HepG2 (cell line): ENCODE measurements around the gene TMEM145. TPM values are rescaled to one million over a fixed set of nuclear protein-coding genes. Genes with fewer than 3 reads are reported as not detected.

Experiments
- ARID5B ChIP-seq: IDR thresholded peaks from 2 replicates; pipeline ENCODE4 v1.4.0; 2020; ENCODE audit warnings: mild to moderate bottlenecking, missing genetic modification reagents
- FOXM1 ChIP-seq: sonication (generic); formaldehyde crosslinking; IDR thresholded peaks from 2 replicates; pipeline ENCODE4 v1.5.0; 2020; ENCODE audit warnings: missing genetic modification reagents
- GABPA ChIP-seq, 2 experiments: IDR thresholded peaks; 2 replicates each; pipeline ENCODE4 v1.6.1; 2011 to 2016; ENCODE audit warnings: low read depth in 2 of 2, low read length in 1 of 2, missing biosample characterization in 1 of 2, missing genetic modification characterization in 1 of 2
- HOXD1 ChIP-seq: sonication (generic); formaldehyde crosslinking; IDR thresholded peaks from 2 replicates; pipeline ENCODE4 v1.5.0; 2020; ENCODE audit warnings: missing genetic modification reagents
- KDM4B ChIP-seq: sonication (generic); formaldehyde crosslinking; IDR thresholded peaks from 2 replicates; pipeline ENCODE4 v1.4.0; 2020; ENCODE audit warnings: missing genetic modification reagents
- KLF9 ChIP-seq: IDR thresholded peaks from 2 replicates; pipeline ENCODE4 v1.6.1; 2016; ENCODE audit warnings: low read depth
- PHB2 ChIP-seq: fragments of 450-650 bp; IDR thresholded peaks from 2 replicates; pipeline ENCODE4 v1.6.1; 2018; ENCODE audit not compliant: partially characterized antibody
- REXO4 ChIP-seq: sonication (generic); formaldehyde crosslinking; IDR thresholded peaks from 2 replicates; pipeline ENCODE4 v1.8.0; 2022; ENCODE audit warnings: missing genetic modification reagents, mild to moderate bottlenecking, borderline replicate concordance
- SNAPC2 ChIP-seq: sonication (generic); formaldehyde crosslinking; IDR thresholded peaks from 2 replicates; pipeline ENCODE4 v1.8.1; 2022; ENCODE audit warnings: mild to moderate bottlenecking, missing genetic modification reagents
- SOX13 ChIP-seq, 3 experiments: fragments of 450-650 bp in 1 of 3; sonication (generic) in 1 of 3; formaldehyde crosslinking in 1 of 3; IDR thresholded peaks in 2 of 3; conservative IDR thresholded peaks in 1 of 3; 2 replicates each; pipeline versions ENCODE4 v1.5.0 to v1.6.1; 2016 to 2020; ENCODE audit warnings: antibody characterized with exemption in 1 of 3, mild to moderate bottlenecking in 1 of 3, missing compliant biosample characterization in 1 of 3, missing genetic modification reagents in 1 of 3, moderate library complexity in 1 of 3
- YY1 ChIP-seq: IDR thresholded peaks from 2 replicates; pipeline ENCODE4 v1.6.1; 2011; ENCODE audit warnings: low read length, low read depth, moderate library complexity, mild to moderate bottlenecking; ENCODE audit not compliant: insufficient read depth, insufficient replicate concordance
- ZNF547 ChIP-seq: sonication (generic); formaldehyde crosslinking; IDR thresholded peaks from 2 replicates; pipeline ENCODE4 v1.5.1; 2020; ENCODE audit warnings: mild to moderate bottlenecking, missing genetic modification reagents
- ZNF552 ChIP-seq: sonication (generic); formaldehyde crosslinking; IDR thresholded peaks from 2 replicates; pipeline ENCODE4 v1.9.0; 2022; ENCODE audit warnings: missing genetic modification reagents, mild to moderate bottlenecking, borderline replicate concordance
- ZSCAN29 ChIP-seq: sonication (generic); formaldehyde crosslinking; conservative IDR thresholded peaks from 2 replicates; pipeline ENCODE4 v1.4.0; 2020; ENCODE audit warnings: mild to moderate bottlenecking, missing genetic modification reagents
- polyA plus RNA-seq, 8 experiments: library from polyadenylated mRNA; depleted of rRNA in 3 of 8; stranded (reverse) in 7 of 8; unstranded in 1 of 8; fragments of >200 nt; fragmentation: Illumina TruSeq in 4 of 8; extraction: Trizol in 4 of 8; gene quantifications; 2 replicates each; pipeline versions ENCODE4 v1.2.1 to v1.2.3, GENCODE V29; 2011 to 2016; ENCODE audit warnings: low read depth in 4 of 8, missing spikeins in 1 of 8, mixed read lengths in 1 of 8; ENCODE audit not compliant: insufficient read depth in 1 of 8
- total RNA-seq, 5 experiments: library from RNA; depleted of rRNA; stranded (reverse); fragments of >200 nt; fragmentation: Illumina TruSeq; extraction: Trizol; gene quantifications; 2 replicates each; pipeline ENCODE4 v1.2.3, GENCODE V29; 2016; ENCODE audit warnings: low read depth in 1 of 5
- TF ChIP-seq, protein P1 (sequence below): IDR thresholded peaks from 2 replicates; pipeline ENCODE4 v1.6.1; 2016; ENCODE audit warnings: low read depth, control low read depth
- TF ChIP-seq, protein P2 (sequence below): sonication (generic); formaldehyde crosslinking; IDR thresholded peaks from 2 replicates; pipeline ENCODE4 v1.4.0; 2020; ENCODE audit warnings: missing genetic modification reagents, borderline replicate concordance
- TF ChIP-seq, protein P3 (sequence below): sonication (generic); formaldehyde crosslinking; IDR thresholded peaks from 2 replicates; pipeline ENCODE4 v1.4.0; 2020; ENCODE audit warnings: mild to moderate bottlenecking, missing genetic modification reagents

TMEM145 gene
- total and polyA plus RNA-seq, 2 of the 13 experiments (the other 11 are each of a cell fraction or from before 2014, with no cell fraction given), result 0.07 to 5.1 TPM

DNA sequence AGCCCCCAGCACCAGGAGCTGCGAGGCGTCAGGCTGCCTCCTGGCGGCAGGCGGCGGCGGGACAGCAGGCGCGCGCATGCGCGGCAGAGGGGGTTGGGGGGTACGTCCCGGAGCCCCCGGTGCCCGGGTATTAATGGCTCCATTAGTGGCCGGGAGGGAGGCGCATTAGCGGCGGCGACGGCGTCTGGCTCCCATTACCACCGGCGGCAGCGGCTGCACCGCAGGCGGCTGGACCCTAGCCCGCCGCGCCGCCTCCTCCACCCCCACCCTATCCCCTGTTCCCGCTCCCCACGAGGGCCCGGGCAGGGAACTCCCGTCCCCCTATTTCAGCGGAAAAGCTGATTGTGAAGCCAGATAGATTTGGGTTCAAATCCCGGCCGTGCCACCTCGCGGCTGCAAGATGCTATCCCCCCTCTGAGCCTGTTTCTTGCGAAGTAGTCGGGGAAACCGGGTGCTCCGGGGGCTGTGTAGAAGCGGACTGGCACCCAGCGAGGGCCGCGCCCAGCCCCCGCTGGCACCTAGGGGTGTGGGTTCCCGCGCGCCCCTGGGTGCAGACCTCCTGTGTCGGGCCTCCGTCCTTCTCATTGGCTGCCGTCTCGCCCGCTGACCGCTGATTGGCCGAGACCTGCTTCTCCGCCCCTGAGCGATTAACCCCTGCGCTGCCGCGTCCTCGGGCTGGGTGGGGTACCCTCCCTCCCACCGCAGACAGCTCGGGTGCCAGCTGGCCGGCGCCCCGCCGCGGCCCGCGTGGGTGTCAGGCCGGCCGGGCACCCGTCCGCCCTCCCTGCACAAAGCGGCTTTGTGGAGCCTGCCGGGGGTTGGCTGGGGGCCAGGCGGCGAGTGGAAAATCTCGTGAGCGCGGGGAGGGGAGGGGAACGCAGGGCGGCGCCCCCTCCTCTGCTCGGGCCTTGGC lies 33.0 kb upstream of the TMEM145 start (continued):
- TF ChIP-seq ARID5B (no peak), KLF9 (CRISPR knock-in tag) (no peak), YY1 (peak; percentile 40), HOXD1 (CRISPR knock-in tag) (0 out of 2 replicates have a peak, but pooled peaks have one; percentile 22), GABPA (IDR thresholded peaks at IDR 0.05; ENCODE audit: low read depth, low read length) (no peak), GABPA (CRISPR knock-in tag; IDR thresholded peaks at IDR 0.05; ENCODE audit: low read depth) (no peak), KDM4B (no peak), ZSCAN29 (CRISPR knock-in tag) (no peak), REXO4 (CRISPR knock-in tag) (no peak), FOXM1 (CRISPR knock-in tag) (no peak), ZNF547 (no peak; the same call in 1 of the 2 replicates), ZNF552 (CRISPR knock-in tag) (peak; percentile 10; the same call in 1 of the 2 replicates), PHB2 (no peak), SNAPC2 (CRISPR knock-in tag) (no peak), SOX13 (IDR thresholded peaks at IDR 0.05) (no peak), SOX13 (CRISPR knock-in tag; conservative IDR thresholded peaks at IDR 0.05 in 1 of 2, IDR thresholded peaks at IDR 0.05 in 1 of 2) (peak in 1 of 2 experiments; percentile 32; a peak in 2 of 4 replicates)
- TF ChIP-seq, protein P1, sequence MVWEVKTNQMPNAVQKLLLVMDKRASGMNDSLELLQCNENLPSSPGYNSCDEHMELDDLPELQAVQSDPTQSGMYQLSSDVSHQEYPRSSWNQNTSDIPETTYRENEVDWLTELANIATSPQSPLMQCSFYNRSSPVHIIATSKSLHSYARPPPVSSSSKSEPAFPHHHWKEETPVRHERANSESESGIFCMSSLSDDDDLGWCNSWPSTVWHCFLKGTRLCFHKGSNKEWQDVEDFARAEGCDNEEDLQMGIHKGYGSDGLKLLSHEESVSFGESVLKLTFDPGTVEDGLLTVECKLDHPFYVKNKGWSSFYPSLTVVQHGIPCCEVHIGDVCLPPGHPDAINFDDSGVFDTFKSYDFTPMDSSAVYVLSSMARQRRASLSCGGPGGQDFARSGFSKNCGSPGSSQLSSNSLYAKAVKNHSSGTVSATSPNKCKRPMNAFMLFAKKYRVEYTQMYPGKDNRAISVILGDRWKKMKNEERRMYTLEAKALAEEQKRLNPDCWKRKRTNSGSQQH, result 0 out of 2 replicates have a peak, but pooled peaks have one; percentile 35
- TF ChIP-seq, protein P2, sequence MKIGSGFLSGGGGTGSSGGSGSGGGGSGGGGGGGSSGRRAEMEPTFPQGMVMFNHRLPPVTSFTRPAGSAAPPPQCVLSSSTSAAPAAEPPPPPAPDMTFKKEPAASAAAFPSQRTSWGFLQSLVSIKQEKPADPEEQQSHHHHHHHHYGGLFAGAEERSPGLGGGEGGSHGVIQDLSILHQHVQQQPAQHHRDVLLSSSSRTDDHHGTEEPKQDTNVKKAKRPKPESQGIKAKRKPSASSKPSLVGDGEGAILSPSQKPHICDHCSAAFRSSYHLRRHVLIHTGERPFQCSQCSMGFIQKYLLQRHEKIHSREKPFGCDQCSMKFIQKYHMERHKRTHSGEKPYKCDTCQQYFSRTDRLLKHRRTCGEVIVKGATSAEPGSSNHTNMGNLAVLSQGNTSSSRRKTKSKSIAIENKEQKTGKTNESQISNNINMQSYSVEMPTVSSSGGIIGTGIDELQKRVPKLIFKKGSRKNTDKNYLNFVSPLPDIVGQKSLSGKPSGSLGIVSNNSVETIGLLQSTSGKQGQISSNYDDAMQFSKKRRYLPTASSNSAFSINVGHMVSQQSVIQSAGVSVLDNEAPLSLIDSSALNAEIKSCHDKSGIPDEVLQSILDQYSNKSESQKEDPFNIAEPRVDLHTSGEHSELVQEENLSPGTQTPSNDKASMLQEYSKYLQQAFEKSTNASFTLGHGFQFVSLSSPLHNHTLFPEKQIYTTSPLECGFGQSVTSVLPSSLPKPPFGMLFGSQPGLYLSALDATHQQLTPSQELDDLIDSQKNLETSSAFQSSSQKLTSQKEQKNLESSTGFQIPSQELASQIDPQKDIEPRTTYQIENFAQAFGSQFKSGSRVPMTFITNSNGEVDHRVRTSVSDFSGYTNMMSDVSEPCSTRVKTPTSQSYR (CRISPR knock-in tag), result 0 out of 2 replicates have a peak, but pooled peaks have one; percentile 13
- TF ChIP-seq, protein P3, sequence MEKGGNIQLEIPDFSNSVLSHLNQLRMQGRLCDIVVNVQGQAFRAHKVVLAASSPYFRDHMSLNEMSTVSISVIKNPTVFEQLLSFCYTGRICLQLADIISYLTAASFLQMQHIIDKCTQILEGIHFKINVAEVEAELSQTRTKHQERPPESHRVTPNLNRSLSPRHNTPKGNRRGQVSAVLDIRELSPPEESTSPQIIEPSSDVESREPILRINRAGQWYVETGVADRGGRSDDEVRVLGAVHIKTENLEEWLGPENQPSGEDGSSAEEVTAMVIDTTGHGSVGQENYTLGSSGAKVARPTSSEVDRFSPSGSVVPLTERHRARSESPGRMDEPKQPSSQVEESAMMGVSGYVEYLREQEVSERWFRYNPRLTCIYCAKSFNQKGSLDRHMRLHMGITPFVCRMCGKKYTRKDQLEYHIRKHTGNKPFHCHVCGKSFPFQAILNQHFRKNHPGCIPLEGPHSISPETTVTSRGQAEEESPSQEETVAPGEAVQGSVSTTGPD (CRISPR knock-in tag), result no peak
